ENCODE measurements around the gene GABRG1. TPM values are rescaled to one million over a fixed set of nuclear protein-coding genes. Genes with fewer than 3 reads are reported as not detected.

Gene GABRG1
- total RNA-seq, 4 donors from 2014 or later = not detected

- no peak overlapping the region for H3K27ac ChIP-seq
- WGBS, 2 donors (ENCODE audit: low coverage in 1 of 2) = 74 to 82% methylated on average over 1 of the region's 1 CpG
- no peak for DNase-seq
These were observed 91.8 kb downstream of the GABRG1 start for GRCh38 chr4:46032056-46032455.

GRCh38 chr4:46016306-46016705 lies 107.5 kb downstream of the GABRG1 start:
- no peaks in the 10 kb centered on the region for H3K4me1 ChIP-seq
- H3K36me3 ChIP-seq = no peaks in the 10 kb centered on the region
- peaks cover 0 to 3% of the 10 kb centered on the region in 2 donors for H3K9me3 ChIP-seq
- intact Hi-C loops (cut with DNase I; ENCODE audit: low total_unique reads) (no loop called here), in situ Hi-C loops (cut with MboI; ENCODE audit: low pct_ligation_motif_present in 1 of 4, low pct_unique_long_range_greater_than_20kb in 1 of 4, low sequenced_read_pairs in 3 of 4) (no loop called here)
- no peak for TF ChIP-seq POLR2AphosphoS5 (IDR thresholded peaks at IDR 0.05)
- no peak for TF ChIP-seq POLR2A (IDR thresholded peaks at IDR 0.05)
- no peak for TF ChIP-seq EP300 (IDR thresholded peaks at IDR 0.05; ENCODE audit: low read depth)
- no peak for TF ChIP-seq CTCF (IDR thresholded peaks at IDR 0.05)
- no peaks in the 10 kb centered on the region for H3K27me3 ChIP-seq
- no peak for DNase-seq
- H3K27ac ChIP-seq = no peak overlapping the region
- no peak overlapping the region for H3K4me3 ChIP-seq

More at GRCh38 chr4:46032056-46032455, 91.8 kb downstream of the GABRG1 start:
- TF ChIP-seq EP300 (IDR thresholded peaks at IDR 0.05; ENCODE audit: low read depth) (no peak), POLR2AphosphoS5 (IDR thresholded peaks at IDR 0.05) (no peak), POLR2A (IDR thresholded peaks at IDR 0.05) (no peak)
- in situ Hi-C loops (cut with MboI; ENCODE audit: low pct_ligation_motif_present in 1 of 4, low pct_unique_long_range_greater_than_20kb in 1 of 4, low sequenced_read_pairs in 3 of 4) (no loop called here), intact Hi-C loops (cut with DNase I; ENCODE audit: low total_unique reads) (no loop called here)
- Histone ChIP-seq H3K9me3 (no peaks in the 10 kb centered on the region), H3K27me3 (no peaks in the 10 kb centered on the region), H3K4me1 (no peaks in the 10 kb centered on the region), H3K4me3 (no peak overlapping the region), H3K36me3 (no peaks in the 10 kb centered on the region)

GRCh38 chr4:45992728-45993127 lies 131.1 kb downstream of the GABRG1 start:
- Histone ChIP-seq H3K4me3 (no peak overlapping the region), H3K36me3 (no peaks in the 10 kb centered on the region), H3K27ac (no peak overlapping the region), H3K27me3 (no peaks in the 10 kb centered on the region), H3K9me3 (no peaks in the 10 kb centered on the region), H3K4me1 (no peaks in the 10 kb centered on the region)
- intact Hi-C loops (cut with DNase I; ENCODE audit: low total_unique reads) (no loop called here), in situ Hi-C loops (cut with MboI; ENCODE audit: low pct_ligation_motif_present in 1 of 4, low pct_unique_long_range_greater_than_20kb in 1 of 4, low sequenced_read_pairs in 3 of 4) (no loop called here)
- TF ChIP-seq POLR2A (IDR thresholded peaks at IDR 0.05) = no peak
- TF ChIP-seq EP300 (IDR thresholded peaks at IDR 0.05; ENCODE audit: low read depth) = no peak
- TF ChIP-seq POLR2AphosphoS5 (IDR thresholded peaks at IDR 0.05) = no peak
- no peak for TF ChIP-seq CTCF (IDR thresholded peaks at IDR 0.05)
- no peak for DNase-seq

- TF ChIP-seq POLR2A (IDR thresholded peaks at IDR 0.05) (no peak), EP300 (IDR thresholded peaks at IDR 0.05; ENCODE audit: low read depth) (no peak), CTCF (IDR thresholded peaks at IDR 0.05) (no peak), POLR2AphosphoS5 (IDR thresholded peaks at IDR 0.05) (no peak)
- no peak for DNase-seq
- H3K4me3 ChIP-seq = no peak overlapping the region
- no peak overlapping the region for H3K27ac ChIP-seq
- no peaks in the 10 kb centered on the region for H3K4me1 ChIP-seq
- no peaks in the 10 kb centered on the region for H3K36me3 ChIP-seq
- intact Hi-C loops (cut with DNase I; ENCODE audit: low total_unique reads) = no loop called here
- WGBS, 2 donors (ENCODE audit: low coverage in 1 of 2) = 86 to 87% methylated on average over 1 of the region's 1 CpG
- no peaks in the 10 kb centered on the region for H3K27me3 ChIP-seq
- in situ Hi-C loops (cut with MboI; ENCODE audit: low pct_ligation_motif_present in 1 of 4, low pct_unique_long_range_greater_than_20kb in 1 of 4, low sequenced_read_pairs in 3 of 4) = no loop called here
- H3K9me3 ChIP-seq = no peaks in the 10 kb centered on the region
These were observed 134.1 kb downstream of the GABRG1 start for GRCh38 chr4:45989775-45990174.

- TF ChIP-seq CTCF (IDR thresholded peaks at IDR 0.05) (no peak), EP300 (IDR thresholded peaks at IDR 0.05; ENCODE audit: low read depth) (no peak), POLR2AphosphoS5 (IDR thresholded peaks at IDR 0.05) (no peak), POLR2A (IDR thresholded peaks at IDR 0.05) (no peak)
These were observed 136.0 kb downstream of the GABRG1 start for GRCh38 chr4:45987858-45988257.

More at GRCh38 chr4:45987858-45988257, 136.0 kb downstream of the GABRG1 start:
- DNase-seq = no peak
- H3K27me3 ChIP-seq = no peaks in the 10 kb centered on the region
- intact Hi-C loops (cut with DNase I; ENCODE audit: low total_unique reads) = no loop called here
- no peak overlapping the region for H3K27ac ChIP-seq
- in situ Hi-C loops (cut with MboI; ENCODE audit: low pct_ligation_motif_present in 1 of 4, low pct_unique_long_range_greater_than_20kb in 1 of 4, low sequenced_read_pairs in 3 of 4) = no loop called here
- no peaks in the 10 kb centered on the region for H3K9me3 ChIP-seq
- 71 to 86% methylated on average over 1 of the region's 1 CpG for WGBS, 2 donors (ENCODE audit: low coverage in 1 of 2)
- no peak overlapping the region for H3K4me3 ChIP-seq
- no peaks in the 10 kb centered on the region for H3K4me1 ChIP-seq
- H3K36me3 ChIP-seq = no peaks in the 10 kb centered on the region

All from transverse colon (tissue), 4 donors.